Subcutaneous abdominal adipose tissue (tissue), 5 donors: Measurements from ENCODE around the gene TNFSF8.

ENCODE experiments used
- H3K27ac ChIP-seq: one replicate; pipeline ENCODE4 v1.7.0; 2013; ENCODE audit warnings: low read depth, mild to moderate bottlenecking, inconsistent platforms, low read length, moderate library complexity
- H3K27me3 ChIP-seq, 5 donors: one replicate each; pipeline ENCODE4 v1.7.0; 2013; ENCODE audit warnings: low read length in 5 of 5, inconsistent platforms in 1 of 5; ENCODE audit not compliant: control insufficient read depth in 5 of 5, insufficient read depth in 4 of 5
- H3K36me3 ChIP-seq, 5 donors: one replicate each; pipeline ENCODE4 v1.7.0; 2013; ENCODE audit warnings: low read length in 5 of 5; ENCODE audit not compliant: control insufficient read depth in 5 of 5, insufficient read depth in 5 of 5
- H3K4me1 ChIP-seq, 5 donors: one replicate each; pipeline ENCODE4 v1.7.0; 2013; ENCODE audit warnings: low read length in 5 of 5, mild to moderate bottlenecking in 3 of 5, moderate library complexity in 1 of 5; ENCODE audit not compliant: control insufficient read depth in 5 of 5, insufficient read depth in 5 of 5
- H3K4me3 ChIP-seq, 5 donors: one replicate each; pipeline ENCODE4 v1.7.0; 2013; ENCODE audit warnings: low read length in 5 of 5, low read depth in 1 of 5
- H3K9ac ChIP-seq, 5 donors: one replicate each; pipeline ENCODE4 v1.7.0; 2013; ENCODE audit warnings: low read length in 5 of 5, mild to moderate bottlenecking in 4 of 5, moderate library complexity in 3 of 5
- H3K9me3 ChIP-seq, 5 donors: one replicate each; pipeline ENCODE4 v1.7.0; 2013; ENCODE audit warnings: low read length in 5 of 5; ENCODE audit not compliant: control insufficient read depth in 5 of 5
- donor health status: healthy.
- donor health status: healthy.
- donor health status: healthy.
- donor health status: healthy.
- donor health status: healthy.

TNFSF8 gene

GRCh38 chr9:114938687-114939575 lies 8.5 kb upstream of the TNFSF8 start:
- H3K4me3 ChIP-seq: no peak overlapping the region
- peak overlapping the region; percentile 7 for H3K27ac ChIP-seq
- no peaks in the 10 kb centered on the region for H3K9me3 ChIP-seq
- peaks cover 0 to 40% (median 26%) of the 10 kb centered on the region in 5 donors for H3K4me1 ChIP-seq
- H3K9ac ChIP-seq: no peak overlapping the region
- H3K36me3 ChIP-seq: no peaks in the 10 kb centered on the region
- no peaks in the 10 kb centered on the region for H3K27me3 ChIP-seq

- no peak overlapping the region for H3K4me3 ChIP-seq
- no peaks in the 10 kb centered on the region for H3K9me3 ChIP-seq
- no peak overlapping the region for H3K9ac ChIP-seq
- H3K36me3 ChIP-seq: no peaks in the 10 kb centered on the region
- H3K27ac ChIP-seq: no peak overlapping the region
- peaks cover 0 to 40% (median 26%) of the 10 kb centered on the region in 5 donors for H3K4me1 ChIP-seq
- no peaks in the 10 kb centered on the region for H3K27me3 ChIP-seq
Observed at GRCh38 chr9:114937516-114937915, 7.1 kb upstream of the TNFSF8 start.

DNA sequence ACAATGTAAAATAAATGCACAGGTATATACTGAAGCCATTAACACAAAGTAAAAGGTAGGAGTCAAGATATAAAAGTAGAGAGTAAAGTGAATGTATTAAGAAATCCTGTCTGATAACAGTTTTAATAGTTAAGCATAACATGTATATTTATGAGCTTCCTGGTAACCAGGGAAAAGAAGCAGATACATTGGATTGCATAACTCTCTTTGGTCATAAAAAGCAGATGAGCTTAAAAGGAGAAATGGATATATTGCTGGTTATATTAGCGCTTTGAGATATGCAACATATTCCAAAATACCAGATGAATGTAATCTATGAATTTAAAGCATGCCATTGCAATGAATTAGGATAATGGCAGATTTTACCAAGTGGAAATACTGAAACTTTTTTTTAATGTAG lies 6.2 kb upstream of the TNFSF8 start:
- Histone ChIP-seq H3K27me3 (no peaks in the 10 kb centered on the region), H3K9me3 (no peaks in the 10 kb centered on the region), H3K4me3 (no peak overlapping the region), H3K36me3 (no peaks in the 10 kb centered on the region), H3K27ac (no peak overlapping the region), H3K9ac (no peak overlapping the region), H3K4me1 (peaks cover 0 to 39% (median 26%) of the 10 kb centered on the region in 5 donors)

DNA sequence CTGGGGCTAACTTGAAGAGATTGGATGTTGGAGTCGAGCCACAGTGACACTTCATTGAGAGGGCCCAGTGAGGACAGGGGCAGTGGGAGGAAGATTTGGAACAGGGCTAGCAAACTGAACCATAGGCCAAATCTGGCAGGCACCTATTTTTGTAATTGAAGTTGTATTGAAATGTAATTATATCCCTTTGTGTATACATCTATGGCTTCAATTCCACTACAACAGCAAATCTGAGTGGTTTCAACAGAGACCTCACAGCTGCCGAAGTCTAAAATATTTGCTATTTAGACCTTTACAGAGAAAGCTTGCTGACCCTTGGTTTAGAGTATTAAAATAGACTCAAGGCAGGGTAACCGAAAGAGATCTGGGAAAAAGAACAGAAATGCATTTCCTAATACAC lies 4.7 kb upstream of the TNFSF8 start:
- peaks cover 0 to 36% (median 26%) of the 10 kb centered on the region in 5 donors for H3K4me1 ChIP-seq
- H3K4me3 ChIP-seq: no peak overlapping the region
- H3K27ac ChIP-seq: peak overlapping the region; percentile 2
- no peaks in the 10 kb centered on the region for H3K9me3 ChIP-seq
- H3K9ac ChIP-seq: no peak overlapping the region
- H3K36me3 ChIP-seq: no peaks in the 10 kb centered on the region
- H3K27me3 ChIP-seq: no peaks in the 10 kb centered on the region

GRCh38 chr9:114932502-114932901 lies 2.1 kb upstream of the TNFSF8 start:
- peaks cover 0 to 16% (median 10%) of the 10 kb centered on the region in 5 donors for H3K4me1 ChIP-seq
- no peak overlapping the region for H3K9ac ChIP-seq
- H3K27ac ChIP-seq: no peak overlapping the region
- H3K9me3 ChIP-seq: no peaks in the 10 kb centered on the region
- no peaks in the 10 kb centered on the region for H3K27me3 ChIP-seq
- H3K36me3 ChIP-seq: no peaks in the 10 kb centered on the region
- H3K4me3 ChIP-seq: no peak overlapping the region

DNA sequence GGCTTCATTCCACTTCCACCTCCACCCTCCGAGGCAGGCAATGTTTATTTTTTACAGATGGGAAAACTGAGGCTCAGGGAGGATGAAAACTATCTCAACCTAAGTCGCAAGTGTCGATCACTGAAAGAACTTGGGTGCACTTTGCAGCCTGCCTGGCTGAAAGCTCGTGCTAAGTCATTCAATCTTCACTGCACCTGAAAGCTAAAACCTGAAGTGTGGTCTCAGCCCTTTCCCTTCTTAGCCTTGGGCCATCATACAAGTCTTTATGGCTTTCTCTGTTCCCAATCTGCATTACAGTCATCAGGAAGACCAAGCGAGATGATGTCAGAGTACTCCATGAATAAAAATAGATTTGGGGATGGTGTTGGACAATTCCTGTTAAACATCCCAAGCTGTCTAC lies 1.0 kb upstream of the TNFSF8 start:
- Histone ChIP-seq H3K4me1 (peaks cover 0 to 11% (median 9%) of the 10 kb centered on the region in 5 donors), H3K27ac (no peak overlapping the region), H3K4me3 (no peak overlapping the region), H3K36me3 (no peaks in the 10 kb centered on the region), H3K27me3 (no peaks in the 10 kb centered on the region), H3K9me3 (no peaks in the 10 kb centered on the region), H3K9ac (no peak overlapping the region)

- Histone ChIP-seq H3K4me3 (peak overlapping the region; percentile 18 to 55 (median 49)), H3K36me3 (no peaks in the 10 kb centered on the region), H3K9ac (peak overlapping the region in 2 of 5 donors; percentile 31 to 35)
Observed at GRCh38 chr9:114929201-114929600, 1.2 kb downstream of the TNFSF8 start.

DNA sequence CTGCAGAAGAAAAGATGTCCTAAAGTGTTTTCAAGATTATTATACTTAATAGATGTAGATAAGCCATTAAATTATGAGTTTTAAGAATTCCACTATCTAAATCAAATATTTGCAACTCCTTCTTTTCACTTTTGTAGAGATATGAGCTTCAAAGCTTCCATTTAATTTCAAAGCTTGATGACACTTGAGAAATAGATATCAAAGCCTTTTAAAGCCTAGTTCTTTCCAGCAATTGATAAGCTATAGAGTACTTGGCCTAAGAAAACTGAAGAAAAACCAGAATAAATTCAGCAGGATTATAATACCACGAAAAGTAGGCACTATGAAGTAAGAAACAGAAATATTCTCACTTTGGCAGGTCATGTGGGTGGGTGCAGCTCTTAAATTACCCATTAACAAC lies 1.7 kb downstream of the TNFSF8 start:
- Histone ChIP-seq H3K27ac (peak overlapping the region; percentile 35), H3K4me3 (peak overlapping the region in 4 of 5 donors; percentile 18 to 55 (median 51)), H3K9me3 (no peaks in the 10 kb centered on the region), H3K4me1 (peaks cover 0 to 12% (median 9%) of the 10 kb centered on the region in 5 donors), H3K9ac (peak overlapping the region in 2 of 5 donors; percentile 31 to 40), H3K27me3 (no peaks in the 10 kb centered on the region), H3K36me3 (no peaks in the 10 kb centered on the region)

More at GRCh38 chr9:114929201-114929600, 1.2 kb downstream of the TNFSF8 start:
- Histone ChIP-seq H3K27ac (no peak overlapping the region), H3K9me3 (no peaks in the 10 kb centered on the region), H3K27me3 (no peaks in the 10 kb centered on the region), H3K4me1 (peaks cover 0 to 11% (median 5%) of the 10 kb centered on the region in 5 donors)

- Histone ChIP-seq H3K27ac (peak overlapping the region; percentile 35), H3K4me3 (peak overlapping the region in 3 of 5 donors; percentile 1 to 53 (median 2)), H3K36me3 (no peaks in the 10 kb centered on the region), H3K9ac (no peak overlapping the region), H3K4me1 (peaks cover 0 to 12% (median 9%) of the 10 kb centered on the region in 5 donors), H3K9me3 (no peaks in the 10 kb centered on the region), H3K27me3 (no peaks in the 10 kb centered on the region)
Observed at GRCh38 chr9:114928136-114928535, 2.3 kb downstream of the TNFSF8 start.

- Histone ChIP-seq H3K9me3 (no peaks in the 10 kb centered on the region), H3K27me3 (no peaks in the 10 kb centered on the region), H3K36me3 (no peaks in the 10 kb centered on the region), H3K9ac (no peak overlapping the region), H3K27ac (no peak overlapping the region), H3K4me1 (peaks cover 0 to 12% (median 9%) of the 10 kb centered on the region in 5 donors), H3K4me3 (no peak overlapping the region)
Observed at GRCh38 chr9:114925672-114926071, 4.7 kb downstream of the TNFSF8 start.
